Measurements from ENCODE around the gene AGRP. TPM values are rescaled to one million over a fixed set of nuclear protein-coding genes. Genes with fewer than 3 reads are reported as not detected.

The AGRP gene
- total and polyA plus RNA-seq, 8 donors: 0.23 TPM; not detected in 7

DNA sequence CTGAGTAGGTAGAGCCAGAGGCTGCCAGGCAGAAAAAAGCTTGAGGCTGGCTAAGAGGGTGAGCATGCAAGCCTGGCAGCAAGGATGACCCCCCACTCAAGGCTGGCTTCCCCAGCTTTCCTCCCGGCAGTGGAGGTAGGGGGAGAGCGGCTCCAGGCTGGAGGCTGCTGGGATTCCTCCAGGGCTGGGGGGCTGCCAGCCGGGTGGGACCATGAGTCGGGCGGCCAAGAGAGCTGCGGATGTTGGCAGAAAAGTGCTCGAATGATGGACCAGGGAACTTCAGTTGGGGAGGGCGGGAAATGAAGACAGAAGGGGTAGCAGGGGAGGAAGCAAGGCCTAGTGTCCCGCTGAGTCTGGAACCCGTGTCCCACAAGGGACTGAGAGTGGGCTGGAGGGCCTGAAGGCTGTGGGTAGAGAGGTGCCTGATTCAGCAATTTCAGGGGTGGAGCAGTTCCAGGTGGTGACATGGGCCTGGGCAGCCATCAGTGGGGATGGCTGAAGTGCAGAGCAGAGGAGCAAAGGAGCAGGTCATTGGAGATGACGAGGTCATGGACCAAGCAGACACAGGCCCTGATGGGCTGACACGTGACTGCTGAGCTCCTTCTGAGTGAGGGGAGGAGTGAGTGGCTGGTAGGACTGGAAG is 32.2 kb downstream of the AGRP start:
- H3K27me3 ChIP-seq: no peaks in the 10 kb centered on the region
- intact Hi-C loops (cut with DNase I): no loop called here
- TF ChIP-seq, protein P1, sequence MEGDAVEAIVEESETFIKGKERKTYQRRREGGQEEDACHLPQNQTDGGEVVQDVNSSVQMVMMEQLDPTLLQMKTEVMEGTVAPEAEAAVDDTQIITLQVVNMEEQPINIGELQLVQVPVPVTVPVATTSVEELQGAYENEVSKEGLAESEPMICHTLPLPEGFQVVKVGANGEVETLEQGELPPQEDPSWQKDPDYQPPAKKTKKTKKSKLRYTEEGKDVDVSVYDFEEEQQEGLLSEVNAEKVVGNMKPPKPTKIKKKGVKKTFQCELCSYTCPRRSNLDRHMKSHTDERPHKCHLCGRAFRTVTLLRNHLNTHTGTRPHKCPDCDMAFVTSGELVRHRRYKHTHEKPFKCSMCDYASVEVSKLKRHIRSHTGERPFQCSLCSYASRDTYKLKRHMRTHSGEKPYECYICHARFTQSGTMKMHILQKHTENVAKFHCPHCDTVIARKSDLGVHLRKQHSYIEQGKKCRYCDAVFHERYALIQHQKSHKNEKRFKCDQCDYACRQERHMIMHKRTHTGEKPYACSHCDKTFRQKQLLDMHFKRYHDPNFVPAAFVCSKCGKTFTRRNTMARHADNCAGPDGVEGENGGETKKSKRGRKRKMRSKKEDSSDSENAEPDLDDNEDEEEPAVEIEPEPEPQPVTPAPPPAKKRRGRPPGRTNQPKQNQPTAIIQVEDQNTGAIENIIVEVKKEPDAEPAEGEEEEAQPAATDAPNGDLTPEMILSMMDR (IDR thresholded peaks at IDR 0.05): no peak
- peak overlapping the region; percentile 78 to 95 (median 82) for H3K27ac ChIP-seq
- no peak overlapping the region for H3K4me3 ChIP-seq
- no peaks in the 10 kb centered on the region for H3K9me3 ChIP-seq
- WGBS, 2 donors: 84 to 86% methylated on average over 11 to 12 of the region's 12 CpGs
- ATAC-seq: peak in 2 of 4 donors; percentile 2 to 3
- peaks cover 0 to 4% (median 0%) of the 10 kb centered on the region in 3 donors for H3K36me3 ChIP-seq
- no peak for FAIRE-seq
- no peak for DNase-seq
- peaks cover 39 to 54% (median 43%) of the 10 kb centered on the region in 3 donors for H3K4me1 ChIP-seq

DNA sequence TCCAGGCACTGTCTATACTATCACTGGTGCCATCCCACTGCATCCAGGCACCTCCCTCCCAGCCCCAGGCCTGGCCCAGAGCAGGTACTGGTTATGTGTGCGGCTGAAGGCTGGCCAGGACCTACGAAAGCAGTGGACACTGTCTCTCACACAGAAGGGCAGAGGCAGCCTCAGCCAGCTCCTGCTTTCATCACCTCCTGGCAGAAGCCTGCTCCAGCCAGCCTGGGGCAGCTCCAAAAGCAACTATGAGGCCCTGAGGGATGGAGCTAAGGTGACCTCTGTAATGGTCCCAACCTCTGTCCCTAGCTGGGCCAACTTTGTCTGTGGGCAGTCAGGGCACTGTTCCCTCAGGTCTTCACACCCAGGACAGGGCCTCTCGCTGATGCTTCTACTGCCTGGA is 33.6 kb downstream of the AGRP start:
- Histone ChIP-seq H3K36me3 (peaks cover 0 to 4% (median 0%) of the 10 kb centered on the region in 3 donors), H3K4me1 (peaks cover 49 to 60% (median 52%) of the 10 kb centered on the region in 3 donors), H3K27me3 (no peaks in the 10 kb centered on the region), H3K27ac (peak overlapping the region; percentile 26 to 81 (median 58)), H3K4me3 (no peak overlapping the region), H3K9me3 (no peaks in the 10 kb centered on the region)
- FAIRE-seq (no peak), DNase-seq (no peak), ATAC-seq (no peak)
- WGBS, 2 donors: 82 to 89% methylated on average over 3 of the region's 3 CpGs
- intact Hi-C loops (cut with DNase I): no loop called here
- TF ChIP-seq, protein P1 (IDR thresholded peaks at IDR 0.05): no peak

DNA sequence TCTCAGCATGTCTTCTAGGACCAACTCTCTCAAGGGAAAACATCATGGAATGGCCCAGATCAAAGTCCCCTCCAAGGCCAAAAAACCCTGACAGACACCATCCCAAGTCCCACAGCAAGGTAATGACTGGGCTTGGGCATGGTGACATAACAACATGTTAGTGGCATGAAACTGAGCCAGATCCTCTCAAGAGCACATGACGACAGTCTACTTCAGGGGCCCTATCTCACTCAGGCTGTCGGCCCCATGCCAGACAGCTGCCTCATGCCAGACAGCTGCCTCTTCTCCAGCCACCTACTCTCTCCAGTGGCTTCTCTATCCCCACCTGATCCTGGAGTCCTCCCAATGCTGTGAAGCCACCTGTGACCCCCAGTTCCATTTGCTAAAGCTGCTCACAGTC is 34.0 kb downstream of the AGRP start:
- 38 to 47% methylated on average over 2 of the region's 2 CpGs for WGBS, 2 donors
- ATAC-seq (no peak), FAIRE-seq (no peak), DNase-seq (peak in 1 of 6 donors; percentile 62)
- intact Hi-C loops (cut with DNase I): no loop called here
- H3K9me3 ChIP-seq: no peaks in the 10 kb centered on the region
- H3K4me1 ChIP-seq: peaks cover 49 to 60% (median 52%) of the 10 kb centered on the region in 3 donors
- H3K27ac ChIP-seq: peak overlapping the region in 2 of 4 donors; percentile 26 to 39
- no peaks in the 10 kb centered on the region for H3K27me3 ChIP-seq
- no peak overlapping the region for H3K4me3 ChIP-seq
- TF ChIP-seq, protein P1 (IDR thresholded peaks at IDR 0.05): no peak
- H3K36me3 ChIP-seq: peaks cover 0 to 4% (median 0%) of the 10 kb centered on the region in 3 donors

DNA sequence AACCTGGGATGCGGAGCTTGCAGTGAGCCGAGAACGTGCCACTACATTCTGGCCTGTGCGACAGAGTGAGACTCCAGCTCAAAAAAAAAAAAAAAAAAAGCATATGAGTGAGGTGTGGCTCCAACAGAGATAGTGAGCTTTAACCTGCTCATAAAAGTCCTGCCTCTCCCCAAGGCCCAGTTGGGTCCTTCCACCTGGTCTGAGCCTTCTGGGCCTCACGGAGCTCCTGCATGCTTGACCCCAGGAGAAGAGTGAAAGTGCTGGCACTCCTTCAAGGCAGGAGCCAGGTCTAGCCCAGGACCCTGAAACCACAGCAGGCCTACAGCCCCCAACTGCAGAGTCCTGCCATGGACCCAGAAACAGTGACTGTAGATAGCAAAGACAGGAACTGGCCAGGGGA is 34.8 kb downstream of the AGRP start:
- H3K27me3 ChIP-seq: no peaks in the 10 kb centered on the region
- DNase-seq: no peak
- H3K4me1 ChIP-seq: peaks cover 52 to 60% (median 52%) of the 10 kb centered on the region in 3 donors
- no peak overlapping the region for H3K27ac ChIP-seq
- no peak overlapping the region for H3K4me3 ChIP-seq
- 95 to 98% methylated on average over 5 of the region's 5 CpGs for WGBS, 2 donors
- peaks cover 0 to 4% (median 0%) of the 10 kb centered on the region in 3 donors for H3K36me3 ChIP-seq
- intact Hi-C loops (cut with DNase I): no loop called here
- TF ChIP-seq, protein P1 (IDR thresholded peaks at IDR 0.05): no peak
- FAIRE-seq: no peak
- no peak for ATAC-seq
- H3K9me3 ChIP-seq: no peaks in the 10 kb centered on the region

DNA sequence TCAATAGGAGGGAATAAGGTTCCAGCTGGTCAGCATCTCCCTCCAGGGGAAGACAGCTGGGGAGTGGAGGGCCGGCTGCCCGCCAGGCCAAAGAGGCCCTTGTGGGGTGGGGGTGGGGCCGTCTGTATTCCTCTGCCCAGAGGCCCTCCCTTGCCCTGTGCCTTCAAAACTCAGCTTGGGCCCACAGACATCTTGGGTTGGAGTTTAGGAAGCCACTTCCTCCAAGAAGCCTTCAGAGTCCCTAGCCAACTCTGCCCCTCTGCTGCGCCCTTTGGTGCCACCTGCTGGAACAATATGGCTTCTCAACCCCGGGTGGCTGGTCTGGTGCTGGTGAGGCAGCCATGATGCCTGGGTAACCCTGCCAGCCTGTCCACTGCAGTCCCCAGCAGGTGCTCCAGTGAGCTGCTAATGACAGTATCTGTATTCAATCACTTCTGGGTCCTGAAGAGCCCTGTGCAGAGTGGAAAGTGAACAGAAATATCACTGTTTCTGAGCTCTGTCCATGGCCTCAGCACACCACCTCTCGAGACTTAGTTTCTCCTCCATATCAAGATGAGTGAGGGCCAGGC is 35.8 kb downstream of the AGRP start:
- Histone ChIP-seq H3K9me3 (no peaks in the 10 kb centered on the region), H3K27me3 (no peaks in the 10 kb centered on the region), H3K36me3 (peaks cover 0 to 4% (median 0%) of the 10 kb centered on the region in 3 donors), H3K27ac (peak overlapping the region in 1 of 4 donors; percentile 6), H3K4me3 (no peak overlapping the region), H3K4me1 (peaks cover 54 to 56% (median 54%) of the 10 kb centered on the region in 3 donors)
- ATAC-seq: peak; percentile 26 to 46 (median 38)
- TF ChIP-seq, protein P1 (IDR thresholded peaks at IDR 0.05): peak; percentile 10 to 34 (median 24)
- 61 to 71% methylated on average over 6 of the region's 6 CpGs for WGBS, 2 donors
- intact Hi-C loops (cut with DNase I): no loop called here
- DNase-seq: peak in 5 of 6 donors; percentile 44 to 84 (median 75)
- no peak for FAIRE-seq

Data from pancreas (tissue), 10 donors.